HEK293T (cell line): ENCODE measurements around the gene PHKB.

ENCODE experiments used
- ELF4 ChIP-seq: fragments of 450-650 bp; IDR thresholded peaks from 2 replicates; pipeline ENCODE4 v1.6.1; 2017; ENCODE audit warnings: antibody characterized with exemption
- FOXA1 ChIP-seq: fragments of 450-650 bp; IDR thresholded peaks from 2 replicates; pipeline ENCODE4 v1.6.1; 2016; ENCODE audit warnings: mild to moderate bottlenecking
- FOXK2 ChIP-seq: fragments of 450-650 bp; IDR thresholded peaks from 2 replicates; pipeline ENCODE4 v1.6.1; 2016; ENCODE audit warnings: mild to moderate bottlenecking
- FOXM1 ChIP-seq: fragments of 450-650 bp; IDR thresholded peaks from 2 replicates; pipeline ENCODE4 v1.6.1; 2017; ENCODE audit warnings: mild to moderate bottlenecking, borderline replicate concordance
- L3MBTL2 ChIP-seq: fragments of 450-650 bp; conservative IDR thresholded peaks from 2 replicates; pipeline ENCODE4 v1.6.1; 2016; ENCODE audit warnings: mild to moderate bottlenecking
- LEF1 ChIP-seq: fragments of 450-650 bp; IDR thresholded peaks from 2 replicates; pipeline ENCODE4 v1.6.1; 2017; ENCODE audit warnings: mild to moderate bottlenecking, borderline replicate concordance
- SP1 ChIP-seq: fragments of 450-650 bp; IDR thresholded peaks from 2 replicates; pipeline ENCODE4 v1.6.1; 2017
- SUZ12 ChIP-seq: fragments of 450-650 bp; IDR thresholded peaks from 2 replicates; pipeline ENCODE4 v1.6.1; 2016; ENCODE audit warnings: mild to moderate bottlenecking
- TARDBP ChIP-seq: fragments of 450-650 bp; IDR thresholded peaks from 2 replicates; pipeline ENCODE4 v1.6.1; 2016
- ZNF384 ChIP-seq: fragments of 450-650 bp; IDR thresholded peaks from 2 replicates; pipeline ENCODE4 v1.6.1; 2016
- TF ChIP-seq, protein P1 (sequence below): fragments of 450-650 bp; IDR thresholded peaks from 2 replicates; pipeline ENCODE4 v1.6.1; 2016

DNA sequence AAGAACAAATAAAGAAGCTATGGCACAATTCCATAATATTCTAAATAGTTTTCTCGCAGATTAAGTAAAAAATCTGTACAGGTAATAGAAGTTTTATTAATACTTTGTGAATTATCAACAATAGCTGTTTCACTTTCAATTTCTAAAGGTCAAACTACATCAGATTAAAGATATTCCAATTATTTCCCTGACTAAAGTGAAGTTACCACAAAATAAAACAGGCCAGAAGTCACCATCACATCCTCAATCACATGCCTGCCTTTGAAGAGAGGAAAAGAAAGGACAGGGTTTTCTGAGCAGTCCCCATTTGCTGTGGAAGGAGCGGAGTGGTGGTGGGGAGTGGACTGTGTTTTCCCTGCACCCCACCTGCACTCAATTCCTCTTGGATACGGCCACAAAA, 11.3 kb upstream of the PHKB start:
- no peak for TF ChIP-seq SP1
- TF ChIP-seq LEF1: no peak
- TF ChIP-seq, protein P1, sequence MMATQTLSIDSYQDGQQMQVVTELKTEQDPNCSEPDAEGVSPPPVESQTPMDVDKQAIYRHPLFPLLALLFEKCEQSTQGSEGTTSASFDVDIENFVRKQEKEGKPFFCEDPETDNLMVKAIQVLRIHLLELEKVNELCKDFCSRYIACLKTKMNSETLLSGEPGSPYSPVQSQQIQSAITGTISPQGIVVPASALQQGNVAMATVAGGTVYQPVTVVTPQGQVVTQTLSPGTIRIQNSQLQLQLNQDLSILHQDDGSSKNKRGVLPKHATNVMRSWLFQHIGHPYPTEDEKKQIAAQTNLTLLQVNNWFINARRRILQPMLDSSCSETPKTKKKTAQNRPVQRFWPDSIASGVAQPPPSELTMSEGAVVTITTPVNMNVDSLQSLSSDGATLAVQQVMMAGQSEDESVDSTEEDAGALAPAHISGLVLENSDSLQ: no peak
- no peak for TF ChIP-seq ELF4
- TF ChIP-seq ZNF384: no peak
- TF ChIP-seq FOXA1: no peak
- no peak for TF ChIP-seq TARDBP
- no peak for TF ChIP-seq SUZ12
- no peak for TF ChIP-seq FOXM1
- no peak for TF ChIP-seq L3MBTL2
- no peak for TF ChIP-seq FOXK2
